Measurements from ENCODE around the gene CAMK2B. TPM values are rescaled to one million over a fixed set of nuclear protein-coding genes. Genes with fewer than 3 reads are reported as not detected.

The CAMK2B gene
- 0.11 TPM for polyA plus RNA-seq (2013, experiment 1 of 2; ENCODE audit: insufficient read length)
- 0.94 TPM for polyA plus RNA-seq (2013, experiment 2 of 2; ENCODE audit: insufficient read length)

DNA sequence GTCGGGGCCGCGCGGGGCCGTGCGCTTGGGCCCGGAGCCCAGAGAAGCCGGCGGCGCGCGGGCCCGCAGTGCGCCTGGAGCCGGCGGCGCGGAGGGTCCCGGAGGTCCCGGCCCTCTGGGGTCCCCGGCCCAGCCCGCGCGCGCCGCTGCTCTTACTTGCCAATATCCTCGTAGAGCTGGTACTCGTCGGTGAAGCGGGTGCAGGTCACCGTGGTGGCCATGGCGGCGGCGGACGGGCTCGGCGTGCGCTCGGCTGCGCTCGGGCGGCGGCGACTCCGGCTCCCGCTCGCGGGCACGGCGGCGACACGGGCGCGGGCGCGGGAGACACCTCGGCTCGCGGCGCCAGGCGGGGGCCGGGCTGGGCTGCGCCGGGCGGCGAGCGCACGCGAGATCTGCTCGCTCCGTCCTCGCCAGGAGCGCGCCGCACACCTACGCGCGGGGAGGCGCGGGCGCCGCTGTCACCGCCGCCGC lies at the start of gene CAMK2B:
Gene CAMK2B (minus strand): TSS at position 394 of the 471 bp plus-strand sequence. CDS start 173 bp downstream, at position 221.
- no peak for DNase-seq

DNA sequence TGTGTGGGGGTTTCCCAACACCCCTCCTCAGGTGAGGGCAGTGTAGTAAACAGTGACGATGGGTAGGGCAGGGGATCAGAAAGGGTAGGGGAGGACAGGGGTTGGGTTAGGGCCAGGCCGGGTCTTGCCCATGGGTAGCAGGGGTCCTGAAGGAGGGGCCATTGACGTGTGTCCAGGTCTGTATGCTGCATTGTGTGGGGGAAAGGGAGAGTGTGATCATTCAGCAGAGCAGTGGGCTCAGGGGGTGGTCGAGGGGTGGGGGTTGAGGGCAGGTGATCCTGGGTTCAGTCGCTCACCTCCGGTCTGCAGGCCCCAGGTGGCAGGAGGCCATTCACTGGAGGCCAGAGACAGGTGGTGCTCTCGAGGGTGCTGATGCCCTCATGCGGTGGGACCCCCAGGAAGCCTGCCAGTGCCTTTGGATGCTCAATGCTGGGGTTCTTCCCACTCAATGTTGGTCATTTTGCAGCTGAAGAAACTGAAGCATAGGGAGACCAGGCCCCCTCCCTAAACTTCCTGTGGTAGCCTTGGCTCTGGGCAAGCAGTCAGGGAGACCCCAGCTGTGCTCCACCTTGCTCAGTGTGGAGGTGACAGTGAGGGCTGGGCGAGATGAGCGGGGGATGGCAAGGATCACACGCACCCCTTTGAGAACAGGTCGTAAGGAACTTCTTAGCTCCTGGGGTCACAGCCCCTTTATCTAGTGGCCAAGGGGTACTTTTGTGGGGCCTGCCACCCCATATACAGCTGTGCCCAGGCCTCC lies 48.8 kb upstream of the CAMK2B start:
- no peak for DNase-seq

DNA sequence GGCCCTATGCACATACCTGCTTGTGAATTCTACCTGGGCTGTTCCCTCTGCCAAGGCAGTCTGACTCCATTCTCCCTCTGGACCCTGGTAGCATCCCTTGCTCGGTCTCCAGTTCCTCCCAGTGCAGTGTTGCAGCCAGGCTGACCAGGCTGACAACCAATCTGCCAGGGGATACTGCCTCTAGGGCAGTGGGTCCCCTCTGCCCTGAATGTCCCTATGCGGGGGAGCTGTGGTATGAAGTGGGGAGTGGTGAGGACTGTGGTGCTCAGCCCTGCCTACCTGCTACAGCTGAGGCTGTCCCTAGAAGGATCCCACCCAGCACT lies 48.0 kb upstream of the CAMK2B start:
- DNase-seq = no peak

DNA sequence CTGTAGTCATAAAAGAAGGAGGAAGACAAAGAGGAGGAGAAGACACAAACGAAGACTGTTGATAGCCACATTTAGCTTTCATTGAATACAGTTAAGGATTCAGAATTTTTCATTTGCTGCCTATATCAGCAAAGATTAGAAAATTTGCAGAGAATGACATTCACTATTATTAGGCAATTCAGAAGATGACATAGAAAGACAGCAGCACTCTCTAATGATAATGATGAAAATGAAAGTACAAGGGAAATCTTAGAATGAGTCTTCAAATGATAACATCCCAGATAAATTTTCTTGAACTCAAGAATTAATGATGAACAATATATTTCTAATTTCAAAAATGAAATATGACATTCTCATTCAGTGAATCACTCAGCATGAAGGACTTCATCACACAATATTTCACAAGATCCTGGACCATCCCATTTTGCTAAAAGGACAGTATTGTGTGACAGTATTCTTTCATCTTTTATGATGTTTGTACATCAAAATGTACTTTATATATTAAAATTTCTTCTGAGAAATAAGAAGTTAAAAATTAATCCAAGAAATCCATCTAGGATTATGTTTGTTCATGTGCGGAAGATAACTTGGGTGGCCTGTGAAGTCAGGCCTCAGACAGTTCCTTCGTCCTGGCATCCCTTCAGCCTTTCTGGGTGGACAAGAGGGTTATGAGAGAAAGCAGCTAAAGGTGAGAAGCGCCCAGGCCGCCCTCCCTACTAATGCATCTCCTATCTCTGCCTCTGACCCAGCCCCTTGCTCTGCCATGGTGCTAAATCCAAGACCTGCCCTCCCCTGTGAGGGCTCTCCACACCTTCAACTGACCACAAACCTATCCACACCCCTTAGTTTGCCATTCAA lies 47.4 kb upstream of the CAMK2B start:
- DNase-seq = peak; percentile 41

DNA sequence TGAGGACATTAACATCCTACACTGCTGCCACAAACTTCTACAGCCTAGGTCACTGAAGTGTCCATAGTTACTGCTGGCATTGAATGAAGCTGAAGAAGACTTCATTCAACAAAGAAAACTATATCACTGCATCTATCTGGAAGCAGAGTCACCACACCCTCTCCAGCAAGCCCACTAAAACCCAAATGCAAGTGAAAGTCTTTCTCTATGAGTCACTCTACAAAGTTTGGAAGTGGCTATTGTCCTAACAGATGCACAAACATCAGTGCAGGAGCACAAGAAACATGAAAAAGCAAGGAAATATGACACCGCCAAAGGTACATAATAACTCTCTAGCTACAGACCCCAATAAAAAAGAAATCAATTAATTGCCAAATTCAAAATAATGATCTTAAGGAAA lies 43.5 kb upstream of the CAMK2B start:
- DNase-seq = no peak

DNA sequence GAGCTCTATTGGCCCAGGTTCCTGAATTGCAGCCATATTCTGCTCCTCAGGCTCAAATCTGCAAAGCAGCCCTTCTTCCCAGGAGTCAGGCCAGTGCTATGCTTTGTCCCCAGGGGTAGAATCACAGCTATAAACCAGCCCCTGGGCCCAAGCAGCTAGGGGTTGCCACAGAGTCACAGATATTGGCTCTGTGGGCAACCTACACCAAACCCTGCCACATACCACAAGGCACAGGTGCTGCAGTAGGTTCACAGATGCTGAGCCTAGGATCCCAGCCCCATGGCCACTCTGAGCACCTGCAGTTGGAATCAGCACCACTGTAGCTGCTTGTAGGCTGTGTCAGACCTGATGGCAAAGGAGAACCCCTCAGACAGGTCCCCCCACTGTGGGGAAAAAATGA lies 43.1 kb upstream of the CAMK2B start:
- no peak for DNase-seq

DNA sequence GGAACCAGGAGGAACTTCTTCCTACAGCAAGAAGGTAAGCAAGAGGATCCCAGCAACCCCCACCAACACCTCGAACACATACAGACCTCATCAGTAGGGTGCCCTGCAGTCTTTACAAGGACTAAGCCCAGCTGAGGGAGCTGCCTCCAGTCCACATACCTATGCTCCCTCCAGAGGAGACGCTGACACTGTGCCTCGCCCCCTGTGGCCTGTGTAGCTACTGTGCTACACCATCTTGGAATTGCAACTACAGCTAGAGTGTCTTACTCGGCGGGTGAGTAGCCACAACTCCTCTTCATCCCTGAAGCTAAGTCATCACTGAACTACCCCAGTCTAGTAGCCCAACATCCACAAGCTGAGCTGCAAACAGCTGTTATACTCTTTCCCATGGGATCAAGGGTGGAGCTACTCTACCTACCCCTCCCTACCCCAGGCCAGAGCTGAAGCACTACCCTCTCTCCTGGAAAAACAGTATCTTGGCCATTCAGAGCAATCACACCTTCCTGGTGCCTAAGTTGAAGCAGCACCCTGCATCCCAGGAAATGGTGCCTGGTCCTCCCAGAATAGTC lies 42.2 kb upstream of the CAMK2B start:
- DNase-seq = no peak

DNA sequence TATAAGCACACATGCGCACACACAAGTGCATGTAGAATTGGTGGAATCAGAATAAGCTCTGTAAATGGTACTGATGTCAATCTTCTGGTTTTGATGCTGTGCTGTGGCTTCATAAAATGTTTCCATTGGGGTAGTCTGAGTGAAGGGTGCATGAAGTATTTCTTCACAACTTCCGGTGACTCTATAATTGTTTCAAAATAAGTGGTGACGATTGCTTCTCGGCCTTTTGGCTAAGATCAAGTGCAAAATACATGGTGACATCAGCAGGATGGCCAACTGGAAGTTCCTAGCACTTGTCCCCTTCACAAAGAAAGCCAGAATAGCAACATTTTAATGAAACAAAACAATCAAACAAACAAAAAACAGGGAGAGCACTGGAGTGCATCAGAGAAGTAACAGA lies 41.6 kb upstream of the CAMK2B start:
- DNase-seq = no peak

DNA sequence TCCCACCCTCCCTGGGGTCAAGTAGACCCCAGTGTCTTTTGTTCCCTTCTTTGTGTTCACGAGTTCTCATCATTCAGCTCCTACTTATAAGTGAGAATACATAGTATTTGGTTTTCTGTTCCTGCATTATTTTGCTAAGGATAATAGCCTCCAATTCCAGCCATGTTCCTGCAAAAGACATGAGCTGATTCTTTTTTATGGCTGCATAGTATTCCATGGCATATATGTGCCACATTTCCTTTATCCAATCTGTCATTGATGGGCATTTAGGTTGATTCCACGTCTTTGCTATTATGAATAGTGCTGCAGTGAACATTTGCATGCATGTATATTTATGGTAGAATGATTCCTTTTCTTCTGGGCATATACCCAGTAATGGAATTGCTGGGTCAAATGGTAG lies 28.3 kb upstream of the CAMK2B start:
- DNase-seq = no peak

DNA sequence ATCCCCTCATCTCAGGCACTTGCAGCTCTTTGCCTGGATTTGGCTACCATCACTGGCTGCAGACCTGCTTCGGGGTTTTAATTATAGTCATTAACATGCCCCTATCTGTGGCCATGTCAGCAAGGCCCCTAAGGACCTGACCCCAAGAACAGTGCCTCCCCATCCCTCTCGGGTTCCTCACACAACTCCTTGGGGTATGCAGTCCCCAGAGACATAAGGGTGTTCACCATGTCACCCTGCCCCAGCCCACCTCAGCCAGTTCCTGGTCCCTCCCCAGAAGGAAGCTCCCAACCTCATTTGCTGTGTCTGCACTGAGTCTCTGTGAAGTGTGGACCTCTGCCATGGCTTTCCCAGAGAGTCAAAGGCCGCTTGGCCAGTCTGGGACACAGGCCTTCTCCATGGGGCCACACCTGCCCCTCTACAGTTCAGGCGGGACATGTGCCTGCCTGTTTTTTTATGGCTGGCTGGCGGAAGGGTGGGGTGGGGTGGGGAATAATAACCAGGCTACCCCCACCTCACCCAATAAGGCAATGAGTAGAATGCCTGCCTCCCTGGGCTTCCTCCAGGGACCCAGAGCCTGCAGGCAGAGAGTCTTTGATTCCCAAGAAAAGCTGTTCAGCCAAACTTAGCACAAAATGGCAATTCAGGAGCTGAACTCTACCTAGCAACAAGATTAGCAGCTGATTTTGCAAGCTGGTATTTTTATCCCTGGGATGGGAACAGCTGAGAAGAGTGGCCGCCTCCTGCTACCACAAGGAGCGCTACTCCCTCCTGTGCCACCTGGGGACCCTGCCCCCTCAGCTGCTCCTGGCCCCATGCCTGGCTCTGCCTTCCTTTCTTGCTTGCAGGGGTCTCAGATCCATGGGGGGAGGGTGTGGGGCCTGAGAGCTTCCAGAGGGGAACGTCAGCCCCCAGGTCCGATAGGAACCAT lies 23.7 kb upstream of the CAMK2B start:
- no peak for DNase-seq

DNA sequence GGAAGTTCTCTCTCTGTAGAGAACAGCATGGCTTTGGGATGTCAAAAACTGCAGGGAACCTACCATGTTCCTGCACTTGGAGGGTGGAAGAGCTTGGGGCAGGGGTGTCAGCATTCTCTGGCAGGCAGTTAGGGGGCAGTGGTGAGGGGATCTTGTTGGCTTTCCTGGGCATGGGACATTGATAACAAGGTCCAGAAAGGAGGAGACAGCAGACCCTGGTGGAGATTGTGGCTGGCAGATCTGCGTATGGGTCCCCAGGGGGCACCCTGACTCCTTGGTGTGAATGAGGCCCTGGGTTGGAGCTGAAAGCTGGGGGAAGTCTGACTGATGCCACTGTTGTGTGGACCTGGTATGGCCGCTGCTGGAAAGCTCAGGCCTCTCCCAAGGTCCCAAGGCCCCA lies 22.9 kb upstream of the CAMK2B start:
- peak; percentile 35 for DNase-seq

DNA sequence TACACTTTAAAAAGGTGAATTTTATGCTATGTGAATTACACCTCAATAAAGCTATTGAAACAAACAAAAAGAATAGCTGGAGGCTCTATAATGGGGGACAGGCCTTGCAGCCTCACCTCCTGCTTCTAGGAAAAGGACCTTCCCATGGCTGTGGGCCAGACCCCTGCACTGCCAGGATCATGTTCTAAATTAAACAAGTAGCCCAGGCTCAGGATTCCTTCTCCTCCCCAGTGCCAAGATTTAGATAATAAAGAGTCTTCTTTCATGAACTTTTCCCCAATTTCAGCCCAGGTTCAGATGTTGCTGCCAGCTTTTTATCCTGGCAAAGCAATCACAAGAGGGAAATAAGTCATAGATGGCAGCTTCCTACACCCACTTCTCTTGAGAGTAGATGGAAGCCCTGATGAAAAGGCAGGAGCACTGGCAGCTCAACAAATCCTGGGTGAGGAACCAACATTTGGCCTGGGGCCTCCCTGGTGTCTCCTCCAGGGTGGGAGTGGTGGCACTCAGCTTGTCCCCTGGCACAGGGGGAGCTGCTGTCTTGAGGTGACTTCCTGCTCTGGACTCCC lies 22.2 kb upstream of the CAMK2B start:
- no peak for DNase-seq

DNA sequence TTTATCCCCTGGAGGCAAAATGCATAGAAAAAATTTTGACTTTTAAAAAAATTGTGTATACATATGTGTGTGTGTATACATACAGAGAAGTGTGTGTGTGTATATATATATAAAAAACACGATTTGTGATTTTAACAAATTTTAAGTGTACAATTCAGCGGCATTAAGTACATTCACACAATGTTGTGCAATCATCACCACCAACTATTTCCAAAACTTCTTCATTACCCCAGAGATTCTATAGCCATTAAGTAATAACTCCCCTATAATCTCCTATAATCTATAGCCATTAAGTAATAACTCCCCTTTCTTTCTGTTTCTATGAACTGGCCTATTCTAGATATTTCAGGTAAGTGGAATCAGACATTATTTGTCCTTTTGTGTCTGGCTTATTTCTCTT lies 20.7 kb upstream of the CAMK2B start:
- DNase-seq = no peak

DNA sequence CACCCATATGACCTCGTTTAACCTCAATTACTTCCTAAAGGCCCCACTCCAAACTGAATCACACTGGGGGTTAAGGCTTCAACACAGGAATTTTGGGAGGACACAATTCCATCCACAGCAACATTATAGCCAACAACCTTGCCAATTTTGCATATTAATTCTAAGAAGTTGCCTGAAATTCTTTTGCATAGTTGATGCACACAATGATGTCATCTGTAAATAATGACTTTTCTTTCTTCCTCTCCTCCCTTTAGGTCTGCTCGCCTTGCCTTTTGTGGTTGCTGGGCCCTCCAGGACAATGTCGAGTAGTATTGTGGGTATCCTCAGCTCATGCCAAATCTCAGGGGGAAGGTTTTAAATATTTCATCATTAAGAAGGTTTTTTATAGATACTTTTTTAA lies 16.0 kb upstream of the CAMK2B start:
- DNase-seq = no peak

DNA sequence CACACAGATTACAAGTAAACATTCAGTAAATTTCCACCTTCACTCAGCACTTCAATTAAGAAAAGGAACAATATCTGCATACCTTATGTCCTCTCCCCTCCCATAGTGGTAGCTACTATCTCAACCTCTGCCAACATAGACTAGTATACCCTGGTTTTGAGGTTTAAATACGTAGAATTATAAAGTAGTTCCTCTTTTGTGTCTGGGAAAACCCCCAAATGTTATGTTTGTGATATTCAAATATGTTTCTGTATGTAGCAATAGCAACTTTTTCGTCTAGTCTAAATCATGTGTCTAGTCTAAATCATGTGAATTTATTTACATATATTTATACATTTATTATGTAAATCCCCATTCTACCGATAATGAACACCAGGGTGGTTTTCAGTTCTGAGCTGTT lies 13.2 kb upstream of the CAMK2B start:
- DNase-seq = no peak

DNA sequence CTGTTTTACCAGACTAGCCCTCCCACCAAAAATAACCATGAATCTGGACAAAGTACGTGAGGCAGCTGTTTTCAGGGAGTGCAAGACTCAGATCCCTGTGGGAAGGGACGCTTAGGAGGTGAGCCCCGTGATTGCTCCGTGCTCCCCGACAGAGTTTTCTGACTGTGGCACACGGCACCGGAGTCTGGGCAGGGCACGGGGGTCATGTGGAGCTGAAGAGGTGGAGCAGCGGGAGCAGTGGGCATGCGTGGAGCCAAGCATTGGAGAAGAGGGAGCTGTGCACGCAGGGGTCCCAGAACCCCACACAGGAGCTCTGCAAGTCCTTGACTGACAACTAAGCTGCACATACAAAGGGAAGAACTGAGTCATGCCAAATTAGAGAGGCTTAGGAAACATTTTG lies 11.1 kb upstream of the CAMK2B start:
- no peak for DNase-seq

DNA sequence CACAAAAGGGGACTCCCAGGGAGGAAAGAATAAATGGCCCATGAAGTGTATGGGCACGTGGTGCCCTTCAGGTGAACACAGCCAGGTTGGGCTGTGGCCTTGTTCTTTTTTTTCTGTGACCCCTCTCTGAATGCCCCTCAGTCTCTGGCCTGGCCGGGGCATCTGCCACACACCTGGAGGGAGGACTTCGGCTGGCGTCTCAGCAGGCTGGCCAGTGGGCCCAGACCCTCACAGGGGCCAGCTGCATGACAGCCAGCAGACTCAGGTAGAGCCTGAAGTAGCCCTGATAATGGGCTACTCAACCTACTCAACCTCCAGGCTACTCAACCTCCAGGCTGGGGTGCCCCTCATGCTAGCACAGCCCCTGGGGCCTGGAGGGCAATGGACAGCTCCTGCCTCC lies 9.8 kb upstream of the CAMK2B start:
- DNase-seq = no peak

DNA sequence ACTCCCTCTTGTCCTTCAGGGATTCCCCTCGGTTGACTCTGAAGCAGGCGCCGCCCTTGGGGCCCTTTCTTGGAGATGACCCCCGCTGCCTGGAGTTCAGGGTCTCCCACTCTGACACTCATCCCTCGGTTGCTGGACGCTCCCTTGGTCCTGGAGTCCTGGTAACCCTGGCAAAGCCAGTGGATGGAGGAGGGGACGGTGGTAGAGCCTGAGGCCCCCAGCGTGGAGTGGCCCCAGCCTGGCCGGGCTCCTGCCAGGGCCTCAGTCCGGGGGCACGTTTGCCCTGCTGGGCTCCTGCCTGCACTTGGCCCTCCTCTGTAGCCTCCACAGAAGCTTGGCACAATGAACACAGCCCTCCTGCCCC lies 9.3 kb upstream of the CAMK2B start:
- no peak for DNase-seq

DNA sequence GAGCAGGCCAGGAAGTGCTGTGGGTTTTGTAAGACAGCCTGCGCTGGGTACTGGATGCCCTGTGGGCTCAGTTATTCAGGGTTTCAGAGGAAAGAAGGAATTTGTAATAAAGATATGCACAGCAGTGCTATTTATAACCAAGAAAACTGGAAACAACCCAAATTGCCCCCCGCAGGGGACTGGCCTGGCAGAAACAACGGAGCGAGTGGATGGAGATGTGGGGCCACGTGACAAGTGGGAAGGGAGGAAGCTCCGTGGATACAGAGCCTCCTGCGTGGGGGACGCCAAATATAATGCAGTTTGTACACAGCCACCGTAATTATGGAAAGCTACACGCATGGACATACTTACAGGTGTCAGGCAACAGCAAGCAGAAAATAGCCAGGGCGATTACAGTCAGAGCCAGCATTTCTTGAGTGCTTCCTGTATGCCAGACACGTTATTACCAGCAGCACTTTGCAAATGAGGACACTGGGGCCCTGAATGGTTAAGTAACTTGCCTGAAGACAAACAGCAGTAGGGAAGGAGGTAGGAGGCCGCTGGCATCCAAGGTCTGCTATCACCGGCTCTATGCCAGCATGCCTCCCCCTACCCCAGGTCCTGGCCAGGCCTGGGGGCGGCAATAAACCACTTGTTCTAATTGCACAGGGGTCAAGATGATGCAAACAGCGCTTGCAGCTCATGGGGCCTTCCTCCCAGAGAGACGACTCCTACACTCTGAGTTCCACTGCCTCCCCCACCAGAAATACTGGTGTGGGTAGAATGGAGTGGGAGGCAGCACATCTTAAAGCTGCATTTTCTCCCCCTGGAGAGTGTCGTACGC lies 8.7 kb upstream of the CAMK2B start:
- peak; percentile 40 for DNase-seq

DNA sequence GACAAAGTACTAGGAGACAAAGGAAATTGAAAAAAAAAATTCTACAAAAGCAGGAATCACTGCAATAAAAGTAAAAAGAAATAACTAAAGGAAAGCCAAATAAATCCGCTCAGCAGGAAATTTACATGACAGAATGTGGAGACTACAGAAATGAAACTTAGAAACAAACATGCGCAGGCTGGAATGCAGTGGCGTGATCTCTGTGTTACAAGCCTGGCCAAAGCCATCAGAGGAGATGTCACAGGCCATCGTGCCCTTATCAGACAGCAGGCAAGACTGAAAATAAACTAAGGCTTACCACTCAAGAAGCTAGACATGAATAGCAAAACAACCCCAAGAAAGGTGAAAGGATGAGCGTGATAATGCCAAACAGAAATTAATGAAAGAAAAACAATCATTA lies 6.3 kb upstream of the CAMK2B start:
- DNase-seq = no peak

DNA sequence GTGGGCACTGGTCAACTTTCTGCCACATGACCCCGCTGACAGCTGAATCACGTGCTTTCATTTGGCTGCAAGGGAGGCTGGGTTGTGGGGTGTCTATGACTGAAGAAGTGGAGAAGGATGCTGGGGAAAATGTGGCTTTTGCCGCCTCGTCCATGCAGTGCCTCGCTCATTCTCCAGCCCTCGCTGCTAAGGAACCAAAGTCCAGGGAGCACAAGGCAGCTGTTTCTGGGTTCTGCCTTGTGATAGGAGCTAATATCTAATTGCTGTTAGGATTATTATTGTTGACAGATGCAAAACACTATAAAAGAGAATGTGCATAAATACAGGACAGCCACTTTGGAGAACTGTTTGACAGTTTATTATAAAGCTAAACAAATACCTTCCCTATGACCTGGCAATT lies 4.9 kb upstream of the CAMK2B start:
- no peak for DNase-seq
